ENCODE measurements around the gene ARID4B. TPM values are rescaled to one million over a fixed set of nuclear protein-coding genes. Genes with fewer than 3 reads are reported as not detected.

ARID4B gene
- total RNA-seq, 1 donor from 2014 or later = 20.0 TPM

DNA sequence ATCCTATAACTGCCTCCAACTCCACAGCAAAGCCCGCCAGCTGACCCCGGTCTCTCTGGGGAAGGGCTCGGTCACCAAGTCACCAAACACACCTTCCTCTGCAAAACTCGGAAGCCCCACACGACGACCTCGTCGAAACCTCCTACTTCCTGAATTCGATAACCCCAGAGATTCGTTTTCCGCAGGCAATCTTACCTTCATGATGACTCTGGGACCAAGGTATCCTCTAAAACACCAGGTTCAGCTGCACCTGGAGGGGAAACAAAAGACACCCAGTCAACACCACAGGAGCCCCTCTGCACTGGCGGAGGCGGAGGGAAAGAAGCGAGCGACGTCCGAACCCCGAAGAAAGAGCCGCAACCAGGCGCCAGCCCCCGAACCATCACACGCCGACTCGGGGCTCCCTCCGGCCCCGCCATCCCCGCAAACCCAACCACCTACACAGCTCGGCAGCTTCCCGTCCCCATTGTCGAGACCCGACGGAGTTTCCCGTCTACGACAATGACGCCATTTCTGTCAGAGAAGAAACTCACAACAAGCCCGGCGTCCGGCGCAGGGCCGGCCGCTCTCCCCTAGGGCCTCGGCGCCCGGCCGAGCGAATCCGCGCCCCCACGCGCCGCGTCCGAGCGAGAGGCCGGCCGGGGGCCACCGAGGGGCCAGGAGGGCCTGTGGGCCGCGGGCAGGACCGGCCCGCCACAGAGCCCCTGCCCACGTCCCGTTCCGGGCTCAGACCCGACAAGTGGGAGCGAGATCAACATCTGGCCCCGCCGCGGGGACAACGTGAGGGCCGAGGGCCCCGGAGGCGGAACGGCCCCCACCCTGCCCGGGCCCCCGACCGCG, 1.0 kb downstream of the ARID4B start:
- no peak for DNase-seq (ENCODE audit: low read depth)
- no peaks in the 10 kb centered on the region for H3K27me3 ChIP-seq (ENCODE audit: control insufficient read depth, insufficient read depth, low read length)
- no peaks in the 10 kb centered on the region for H3K36me3 ChIP-seq (ENCODE audit: control insufficient read depth, insufficient read depth, low read length)
- no peak for TF ChIP-seq CTCF (IDR thresholded peaks at IDR 0.05; ENCODE audit: insufficient read depth, low read length, poor library complexity, severe bottlenecking)
- H3K4me3 ChIP-seq (ENCODE audit: low read depth, low read length) = peak overlapping the region; percentile 82

DNA sequence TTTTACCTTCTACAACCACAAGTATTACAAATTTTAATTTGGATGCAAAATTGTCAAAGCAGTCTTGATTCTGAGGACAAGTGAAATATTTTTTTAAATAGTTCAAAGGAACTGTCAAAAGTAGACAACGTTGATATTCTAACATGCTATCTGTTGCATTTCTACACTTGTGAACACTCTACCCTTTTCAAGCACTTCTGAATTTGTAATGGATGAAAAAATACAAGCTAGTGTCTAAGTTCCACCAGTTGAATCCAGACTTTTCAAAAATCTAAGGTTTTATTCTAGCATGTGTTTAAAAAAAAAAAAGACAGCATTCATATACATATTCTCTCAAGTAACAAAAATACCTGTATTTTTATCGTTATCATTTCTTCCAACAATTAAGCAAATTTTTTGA, 2.1 kb downstream of the ARID4B start:
- Histone ChIP-seq H3K4me3 (ENCODE audit: low read depth, low read length) (peak overlapping the region; percentile 82), H3K36me3 (ENCODE audit: control insufficient read depth, insufficient read depth, low read length) (no peaks in the 10 kb centered on the region), H3K27me3 (ENCODE audit: control insufficient read depth, insufficient read depth, low read length) (no peaks in the 10 kb centered on the region)
- no peak for TF ChIP-seq CTCF (IDR thresholded peaks at IDR 0.05; ENCODE audit: insufficient read depth, low read length, poor library complexity, severe bottlenecking)
- DNase-seq (ENCODE audit: low read depth) = no peak

GRCh38 chr1:235325139-235325538, 2.8 kb downstream of the ARID4B start:
- peak overlapping the region; percentile 7 for H3K4me3 ChIP-seq (ENCODE audit: low read depth, low read length)
- no peaks in the 10 kb centered on the region for H3K36me3 ChIP-seq (ENCODE audit: control insufficient read depth, insufficient read depth, low read length)
- H3K27me3 ChIP-seq (ENCODE audit: control insufficient read depth, insufficient read depth, low read length) = no peaks in the 10 kb centered on the region
- TF ChIP-seq CTCF (IDR thresholded peaks at IDR 0.05; ENCODE audit: insufficient read depth, low read length, poor library complexity, severe bottlenecking) = no peak
- DNase-seq (ENCODE audit: low read depth) = no peak

GRCh38 chr1:235324296-235324695, 3.7 kb downstream of the ARID4B start:
- no peak for TF ChIP-seq CTCF (IDR thresholded peaks at IDR 0.05; ENCODE audit: insufficient read depth, low read length, poor library complexity, severe bottlenecking)
- no peak for DNase-seq (ENCODE audit: low read depth)
- H3K36me3 ChIP-seq (ENCODE audit: control insufficient read depth, insufficient read depth, low read length) = no peaks in the 10 kb centered on the region
- no peak overlapping the region for H3K4me3 ChIP-seq (ENCODE audit: low read depth, low read length)
- H3K27me3 ChIP-seq (ENCODE audit: control insufficient read depth, insufficient read depth, low read length) = no peaks in the 10 kb centered on the region

DNA sequence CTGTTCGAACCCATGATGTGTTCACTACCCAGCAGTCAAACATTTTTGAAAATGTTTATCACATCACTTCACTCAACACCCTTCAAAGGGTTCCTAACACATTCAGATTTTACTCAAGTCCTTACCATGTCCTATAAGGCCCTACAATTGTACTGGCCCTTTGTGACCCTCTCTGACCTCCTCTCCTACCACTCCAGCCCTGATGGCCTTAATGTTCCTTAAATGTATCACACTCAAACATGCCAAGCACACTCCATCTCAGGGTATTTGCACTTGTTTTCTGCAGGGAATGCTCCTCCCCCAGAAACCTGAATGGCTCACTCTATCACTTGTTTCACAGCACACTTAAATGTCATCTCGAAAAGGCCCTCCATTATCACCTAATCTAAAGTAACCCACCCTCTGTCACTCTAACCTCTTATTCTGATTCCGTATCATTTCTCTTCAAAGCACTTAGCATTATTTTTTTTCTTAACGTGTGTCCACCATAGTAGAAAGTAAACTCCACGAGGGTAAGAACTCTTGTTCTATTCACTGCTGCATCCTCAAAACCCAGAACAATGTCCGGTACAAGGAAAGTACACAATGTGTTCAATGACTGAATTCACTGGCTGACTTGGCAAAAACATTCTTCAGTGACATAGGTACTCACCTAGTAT, 7.3 kb downstream of the ARID4B start:
- Histone ChIP-seq H3K27me3 (ENCODE audit: control insufficient read depth, insufficient read depth, low read length) (no peaks in the 10 kb centered on the region), H3K4me3 (ENCODE audit: low read depth, low read length) (no peak overlapping the region), H3K36me3 (ENCODE audit: control insufficient read depth, insufficient read depth, low read length) (no peaks in the 10 kb centered on the region)
- no peak for TF ChIP-seq CTCF (IDR thresholded peaks at IDR 0.05; ENCODE audit: insufficient read depth, low read length, poor library complexity, severe bottlenecking)
- DNase-seq (ENCODE audit: low read depth) = no peak

All from kidney epithelial cell (primary cell).